ENCODE data around the gene HOXB6. TPM values are rescaled to one million over a fixed set of nuclear protein-coding genes. Genes with fewer than 3 reads are reported as not detected.

Gene HOXB6
- total and polyA plus RNA-seq, 4 donors, result 5.3 to 7.5 (median 5.7) TPM

DNA sequence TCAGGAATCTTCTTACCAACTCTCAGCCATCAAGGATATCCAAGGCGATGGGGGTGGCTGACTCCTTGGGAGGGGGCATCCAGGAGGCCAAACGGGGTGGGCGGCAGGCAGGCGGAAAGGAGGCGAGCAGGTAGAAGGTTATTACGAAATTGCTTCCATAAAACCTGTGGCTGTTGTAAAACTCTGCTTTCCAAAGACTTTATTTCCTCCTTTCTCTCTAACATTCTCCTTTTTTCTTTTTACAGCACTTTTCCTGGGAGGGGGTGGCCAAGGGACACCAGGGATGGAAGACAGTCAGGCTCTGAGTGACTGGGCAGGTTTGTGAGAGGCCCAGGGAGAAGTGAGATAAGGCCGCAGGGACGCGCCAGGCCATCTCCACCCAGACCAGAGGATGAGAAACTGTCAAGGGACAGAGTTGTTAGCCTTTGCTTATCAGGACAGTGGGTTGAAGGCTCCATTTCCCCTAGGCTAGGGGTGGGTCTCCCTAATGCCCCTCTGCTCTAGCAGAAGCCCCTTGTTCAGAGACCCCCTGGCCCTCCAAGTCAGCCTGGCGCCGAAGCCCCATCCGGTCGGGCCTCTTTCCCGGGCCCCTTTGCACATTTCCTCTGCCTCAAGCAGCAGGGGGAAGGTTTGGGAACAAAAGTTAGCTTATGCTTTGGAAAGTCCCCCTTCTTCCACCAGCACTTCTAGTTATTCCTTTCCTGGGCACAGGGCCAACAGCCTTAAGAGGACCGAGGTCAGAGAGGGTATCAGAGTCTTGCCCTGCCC lies 26.3 kb upstream of the HOXB6 start:
- 34 to 52% methylated on average over 15 of the region's 15 CpGs for WGBS, 2 donors
- Histone ChIP-seq H3K9ac (ENCODE audit: insufficient read depth in 1 of 2, low read length in 2 of 2) (no peak overlapping the region), H3K27ac (ENCODE audit: low read depth in 1 of 2, low read length in 1 of 2) (no peak overlapping the region), H3K36me3 (ENCODE audit: control insufficient read depth in 4 of 4, insufficient read depth in 4 of 4, low read length in 4 of 4) (no peaks in the 10 kb centered on the region), H3K27me3 (ENCODE audit: control insufficient read depth in 3 of 3, insufficient read depth in 3 of 3, low read length in 2 of 3) (peaks cover 27 to 96% (median 96%) of the 10 kb centered on the region in 3 donors), H3K4me1 (ENCODE audit: control insufficient read depth in 5 of 5, insufficient read depth in 5 of 5, low read length in 5 of 5) (peaks cover 0 to 2% (median 0%) of the 10 kb centered on the region in 5 donors), H3K9me3 (ENCODE audit: control insufficient read depth in 4 of 4, insufficient read depth in 3 of 4, low read length in 3 of 4) (peaks cover 0 to 4% (median 0%) of the 10 kb centered on the region in 4 donors), H3K4me3 (no peak overlapping the region)
- no peak for ATAC-seq (ENCODE audit: insufficient read depth, low FRiP score)
- peak in 1 of 3 donors; percentile 13 for DNase-seq
- TF ChIP-seq, protein P1, sequence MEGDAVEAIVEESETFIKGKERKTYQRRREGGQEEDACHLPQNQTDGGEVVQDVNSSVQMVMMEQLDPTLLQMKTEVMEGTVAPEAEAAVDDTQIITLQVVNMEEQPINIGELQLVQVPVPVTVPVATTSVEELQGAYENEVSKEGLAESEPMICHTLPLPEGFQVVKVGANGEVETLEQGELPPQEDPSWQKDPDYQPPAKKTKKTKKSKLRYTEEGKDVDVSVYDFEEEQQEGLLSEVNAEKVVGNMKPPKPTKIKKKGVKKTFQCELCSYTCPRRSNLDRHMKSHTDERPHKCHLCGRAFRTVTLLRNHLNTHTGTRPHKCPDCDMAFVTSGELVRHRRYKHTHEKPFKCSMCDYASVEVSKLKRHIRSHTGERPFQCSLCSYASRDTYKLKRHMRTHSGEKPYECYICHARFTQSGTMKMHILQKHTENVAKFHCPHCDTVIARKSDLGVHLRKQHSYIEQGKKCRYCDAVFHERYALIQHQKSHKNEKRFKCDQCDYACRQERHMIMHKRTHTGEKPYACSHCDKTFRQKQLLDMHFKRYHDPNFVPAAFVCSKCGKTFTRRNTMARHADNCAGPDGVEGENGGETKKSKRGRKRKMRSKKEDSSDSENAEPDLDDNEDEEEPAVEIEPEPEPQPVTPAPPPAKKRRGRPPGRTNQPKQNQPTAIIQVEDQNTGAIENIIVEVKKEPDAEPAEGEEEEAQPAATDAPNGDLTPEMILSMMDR (IDR thresholded peaks at IDR 0.05; ENCODE audit: control extremely low read depth, extremely low read depth), result no peak

DNA sequence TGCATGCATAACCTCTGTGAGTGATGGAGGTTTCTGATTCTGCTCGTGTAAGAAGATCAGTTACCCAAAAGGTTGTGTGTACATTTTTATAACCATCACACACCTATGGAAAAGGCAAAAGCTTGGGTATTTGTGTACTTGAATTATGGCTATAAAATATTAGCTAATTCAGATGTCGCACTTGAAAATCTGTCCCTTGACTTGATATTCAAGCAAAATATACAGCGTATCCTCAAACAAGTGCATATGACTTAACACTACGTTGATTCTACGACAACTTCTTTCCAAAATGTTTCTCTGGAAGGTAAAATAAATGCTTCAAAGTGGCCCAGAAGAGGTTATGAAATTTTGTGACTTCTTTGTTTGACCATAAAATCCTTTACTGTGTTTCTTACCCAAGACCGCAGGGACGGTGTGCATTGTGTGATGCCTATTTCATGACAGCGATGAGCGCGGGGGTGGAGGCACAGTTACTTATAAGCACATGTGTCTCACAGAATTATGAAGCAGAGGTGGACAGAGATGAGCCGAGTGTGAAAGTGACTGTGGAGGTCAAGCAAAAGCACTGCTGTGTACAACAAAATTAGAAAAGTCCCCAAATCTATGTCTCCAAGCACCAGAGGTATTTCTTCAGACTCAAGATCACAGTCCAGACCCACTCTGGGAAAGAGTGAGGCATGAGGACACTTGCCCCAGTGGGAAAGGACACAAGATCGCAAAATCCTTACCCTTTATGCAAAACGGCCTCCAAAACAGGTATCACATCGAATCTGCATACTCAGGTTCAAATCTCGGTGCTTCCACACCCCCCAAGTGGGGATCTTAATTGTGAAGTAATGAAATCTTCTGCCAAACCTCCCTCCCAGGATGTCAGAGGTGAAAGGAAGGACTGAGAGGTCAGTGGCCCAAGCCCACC lies 25.5 kb upstream of the HOXB6 start:
- no peaks in the 10 kb centered on the region for H3K36me3 ChIP-seq (ENCODE audit: control insufficient read depth in 4 of 4, insufficient read depth in 4 of 4, low read length in 4 of 4)
- DNase-seq, result peak in 1 of 3 donors; percentile 9
- no peak overlapping the region for H3K9ac ChIP-seq (ENCODE audit: insufficient read depth in 1 of 2, low read length in 2 of 2)
- peaks cover 0 to 9% (median 4%) of the 10 kb centered on the region in 5 donors for H3K4me1 ChIP-seq (ENCODE audit: control insufficient read depth in 5 of 5, insufficient read depth in 5 of 5, low read length in 5 of 5)
- peaks cover 0 to 4% (median 0%) of the 10 kb centered on the region in 4 donors for H3K9me3 ChIP-seq (ENCODE audit: control insufficient read depth in 4 of 4, insufficient read depth in 3 of 4, low read length in 3 of 4)
- H3K27ac ChIP-seq (ENCODE audit: low read depth in 1 of 2, low read length in 1 of 2), result no peak overlapping the region
- no peak overlapping the region for H3K4me3 ChIP-seq
- 44 to 67% methylated on average over 15 of the region's 15 CpGs for WGBS, 2 donors
- peaks cover 27 to 90% (median 89%) of the 10 kb centered on the region in 3 donors for H3K27me3 ChIP-seq (ENCODE audit: control insufficient read depth in 3 of 3, insufficient read depth in 3 of 3, low read length in 2 of 3)
- ATAC-seq (ENCODE audit: insufficient read depth, low FRiP score), result no peak
- TF ChIP-seq, protein P1 (IDR thresholded peaks at IDR 0.05; ENCODE audit: control extremely low read depth, extremely low read depth), result no peak

DNA sequence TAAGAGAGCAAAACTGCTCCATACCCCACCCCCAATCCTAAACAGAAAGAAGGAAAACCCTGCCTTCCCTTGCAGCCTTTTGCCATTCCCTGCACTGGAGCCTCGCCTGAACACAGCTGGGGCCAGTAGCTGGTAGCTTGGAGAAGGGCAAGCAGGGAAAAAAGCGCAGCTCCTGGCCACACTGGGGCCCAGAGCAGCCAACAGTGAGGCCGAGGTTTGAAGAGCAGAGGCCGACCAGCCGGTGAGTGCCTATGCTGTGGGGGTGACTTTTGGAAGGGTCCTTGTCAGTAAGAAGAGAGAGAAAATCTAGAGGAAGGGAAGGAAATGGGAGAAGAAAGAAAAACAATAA lies 24.6 kb upstream of the HOXB6 start:
- Histone ChIP-seq H3K9ac (ENCODE audit: insufficient read depth in 1 of 2, low read length in 2 of 2) (no peak overlapping the region), H3K27ac (ENCODE audit: low read depth in 1 of 2, low read length in 1 of 2) (no peak overlapping the region), H3K4me1 (ENCODE audit: control insufficient read depth in 5 of 5, insufficient read depth in 5 of 5, low read length in 5 of 5) (peaks cover 0 to 14% (median 12%) of the 10 kb centered on the region in 5 donors), H3K4me3 (no peak overlapping the region), H3K9me3 (ENCODE audit: control insufficient read depth in 4 of 4, insufficient read depth in 3 of 4, low read length in 3 of 4) (peaks cover 0 to 4% (median 0%) of the 10 kb centered on the region in 4 donors), H3K36me3 (ENCODE audit: control insufficient read depth in 4 of 4, insufficient read depth in 4 of 4, low read length in 4 of 4) (no peaks in the 10 kb centered on the region), H3K27me3 (ENCODE audit: control insufficient read depth in 3 of 3, insufficient read depth in 3 of 3, low read length in 2 of 3) (peaks cover 22 to 88% (median 84%) of the 10 kb centered on the region in 3 donors)
- 40 to 66% methylated on average over 5 of the region's 5 CpGs for WGBS, 2 donors
- ATAC-seq (ENCODE audit: insufficient read depth, low FRiP score) (no peak), DNase-seq (peak in 1 of 3 donors; percentile 2)
- TF ChIP-seq, protein P1 (IDR thresholded peaks at IDR 0.05; ENCODE audit: control extremely low read depth, extremely low read depth), result no peak
